Naive thymus-derived CD4-positive, alpha-beta T cell (primary cell): ENCODE measurements around the gene DEPDC5. TPM values are rescaled to one million over a fixed set of nuclear protein-coding genes. Genes with fewer than 3 reads are reported as not detected.

Source experiments
- ATAC-seq: fragments of 150-1000 bp; cut with Tn5 transposase; 2 replicates; pipeline ENCODE4 v1.10.0; 2021; ENCODE audit warnings: mild to moderate bottlenecking, moderate library complexity
- CTCF ChIA-PET: fragments of 350-600 bp; sonication (Branson Sonifier 250); formaldehyde crosslinking; loops from one replicate; lab custom pipeline; 2021; ENCODE audit warnings: antibody characterized with exemption; lab: Charles Lee
- POLR2A ChIA-PET: fragments of 350-600 bp; sonication (Branson Sonifier 250); formaldehyde crosslinking; loops from one replicate; lab custom pipeline; 2021; ENCODE audit warnings: antibody characterized with exemption, inconsistent platforms; lab: Charles Lee
- DNase-seq, 9 donors: peaks; one replicate each; pipeline versions ENCODE4 v3.0.0 to v3.0.0-alpha.2; 2020 to 2022; ENCODE audit warnings: mixed read lengths in 1 of 9
- H3K27ac ChIP-seq: one replicate; pipeline ENCODE4 v1.7.0; 2013; ENCODE audit warnings: mild to moderate bottlenecking, low read depth, low read length, moderate library complexity
- H3K27me3 ChIP-seq, 2 donors: one replicate each; pipeline ENCODE4 v1.7.0; 2013; ENCODE audit warnings: low read length in 2 of 2, mild to moderate bottlenecking in 2 of 2, moderate library complexity in 2 of 2; ENCODE audit not compliant: control insufficient read depth in 2 of 2, insufficient read depth in 2 of 2
- H3K36me3 ChIP-seq, 3 experiments: 1 replicate in 2 of 3; 2 replicates in 1 of 3; pipeline ENCODE4 v1.7.0; 2013; ENCODE audit warnings: low read length in 3 of 3, mild to moderate bottlenecking in 3 of 3, moderate library complexity in 1 of 3; ENCODE audit not compliant: insufficient read depth in 3 of 3, control insufficient read depth in 2 of 3
- H3K4me1 ChIP-seq, 2 donors: one replicate each; pipeline ENCODE4 v1.7.0; 2013; ENCODE audit warnings: low read length in 2 of 2, mild to moderate bottlenecking in 2 of 2, moderate library complexity in 1 of 2; ENCODE audit not compliant: control insufficient read depth in 2 of 2, insufficient read depth in 2 of 2
- H3K4me3 ChIP-seq: 2 replicates; pipeline ENCODE4 v1.7.0; 2013; ENCODE audit warnings: mild to moderate bottlenecking, low read length
- H3K9me3 ChIP-seq, 3 experiments: 1 replicate in 2 of 3; 2 replicates in 1 of 3; pipeline ENCODE4 v1.7.0; 2013; ENCODE audit warnings: low read length in 3 of 3; ENCODE audit not compliant: control insufficient read depth in 2 of 3
- H3K27ac Mint-ChIP-seq, 9 donors: one replicate each; pipeline ENCODE4 v1.8.0; 2020 to 2022; ENCODE audit warnings: mixed read lengths in 9 of 9, mild to moderate bottlenecking in 8 of 9, moderate library complexity in 5 of 9, inconsistent platforms in 2 of 9
- H3K27me3 Mint-ChIP-seq, 5 donors: one replicate each; pipeline ENCODE4 v1.8.0; 2021 to 2022; ENCODE audit warnings: mixed read lengths in 5 of 5, mild to moderate bottlenecking in 1 of 5
- H3K36me3 Mint-ChIP-seq, 5 donors: one replicate each; pipeline ENCODE4 v1.8.0; 2020 to 2022; ENCODE audit warnings: mixed read lengths in 5 of 5, mild to moderate bottlenecking in 3 of 5, inconsistent platforms in 1 of 5
- H3K4me1 Mint-ChIP-seq, 7 donors: one replicate each; pipeline ENCODE4 v1.8.0; 2020 to 2022; ENCODE audit warnings: mixed read lengths in 7 of 7, mild to moderate bottlenecking in 3 of 7, inconsistent platforms in 1 of 7
- H3K4me3 Mint-ChIP-seq, 10 donors: one replicate each; pipeline ENCODE4 v1.8.0; 2020 to 2022; ENCODE audit warnings: mild to moderate bottlenecking in 10 of 10, mixed read lengths in 10 of 10, moderate library complexity in 6 of 10, inconsistent platforms in 2 of 10
- H3K9me3 Mint-ChIP-seq, 11 donors: one replicate each; pipeline ENCODE4 v1.8.0; 2020 to 2022; ENCODE audit warnings: mixed read lengths in 11 of 11, mild to moderate bottlenecking in 4 of 11, inconsistent platforms in 1 of 11, moderate library complexity in 1 of 11
- intact Hi-C, 2 donors: fragments of 100-400 bp; cut with micrococcal nuclease; formaldehyde crosslinking; loops; one replicate each; pipeline ENCODE4 v1.15.1; 2023
- polyA plus RNA-seq, 2 donors: library from polyadenylated mRNA; unstranded; fragments of 300-500 nt; fragmentation: Illumina TruSeq; gene quantifications; one replicate each; pipeline ENCODE4 v1.2.3, GENCODE V29; 2021
- total RNA-seq, 6 experiments: library from RNA in 5 of 6; stranded (reverse) in 5 of 6; gene quantifications; 1 replicate in 5 of 6; 2 replicates in 1 of 6; pipeline ENCODE4 v1.2.3 and lab custom pipeline; 2021 to 2026

DEPDC5 gene
- total and polyA plus RNA-seq, 7 experiments from 2014 or later, result 5.7 to 54.1 (median 43.8) TPM

- H3K36me3 Mint-ChIP-seq, result peaks cover 0 to 8% (median 0%) of the 10 kb centered on the region in 5 donors
- Histone ChIP-seq H3K27me3 (no peaks in the 10 kb centered on the region), H3K4me3 (peak overlapping the region; percentile 92), H3K9me3 (no peaks in the 10 kb centered on the region), H3K36me3 (peaks cover 0 to 5% (median 0%) of the 10 kb centered on the region in 3 experiments), H3K27ac (peak overlapping the region; percentile 83), H3K4me1 (peaks cover 31 to 37% of the 10 kb centered on the region in 2 donors)
- DNase-seq (no peak), ATAC-seq (no peak)
- H3K4me1 Mint-ChIP-seq, result peaks cover 43 to 69% (median 66%) of the 10 kb centered on the region in 7 donors
- ChIA-PET POLR2A (interaction anchor here (1.0 to 2.9 kb wide), 5 partner anchors 74 to 404 kb away, joined by 3 to 11 read pairs (median 4); partner anchors contain the start of genes PATZ1 and PISD), CTCF (no interaction called here)
- peaks cover 0 to 3% (median 0%) of the 10 kb centered on the region in 11 donors for H3K9me3 Mint-ChIP-seq
- peak overlapping the region; percentile 87 to 97 (median 94) for H3K4me3 Mint-ChIP-seq
- H3K27me3 Mint-ChIP-seq, result peaks cover 0 to 2% (median 0%) of the 10 kb centered on the region in 5 donors
- intact Hi-C loops, result loop anchor here (1.0 to 10.0 kb wide), 20 partner anchors 73 to 1983 kb away; partner anchors contain the start of genes FBXO7 (in 2 of the 2), PATZ1 (in 2 of the 2), PES1 (in 2 of the 2) and PIK3IP1 (in 2 of the 2)
- H3K27ac Mint-ChIP-seq, result peak overlapping the region; percentile 82 to 98 (median 96)
Observed at GRCh38 chr22:31750365-31751284, 3.2 kb upstream of the DEPDC5 start.

DNA sequence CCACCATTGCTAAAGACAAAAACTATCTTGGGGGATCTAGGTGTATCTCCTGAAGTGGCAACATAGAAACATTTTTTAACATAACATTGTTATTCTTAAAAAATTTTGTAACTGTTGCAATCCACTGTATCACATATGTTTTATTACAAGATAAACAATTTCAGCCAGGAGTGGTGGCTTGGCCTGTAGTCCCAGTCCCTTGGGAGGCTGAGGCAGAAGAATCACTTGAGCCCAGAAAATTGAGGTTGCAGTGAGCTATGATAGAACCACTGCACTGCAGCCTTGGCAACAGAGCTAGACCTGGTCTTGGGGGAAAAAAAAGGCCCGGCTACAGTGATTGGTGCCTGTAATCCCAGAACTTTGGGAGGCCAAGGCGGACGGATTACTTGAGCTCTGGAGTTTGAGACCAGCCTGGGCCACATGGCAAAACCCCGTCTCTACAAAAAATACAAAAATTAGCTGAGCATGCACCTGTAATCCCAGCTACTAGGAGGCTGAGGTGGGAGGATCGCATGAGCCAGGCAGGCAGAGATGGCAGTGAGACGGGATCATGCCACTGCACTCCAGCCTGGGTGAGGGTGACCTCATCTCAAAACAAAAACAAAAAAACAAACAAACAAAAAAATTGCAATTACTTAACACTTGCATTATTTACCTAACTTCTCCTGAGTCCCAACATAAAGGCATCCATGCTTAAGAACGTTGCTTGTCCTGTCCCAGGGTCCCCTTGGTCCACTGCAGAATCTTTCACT, 1.5 kb upstream of the DEPDC5 start:
- peaks cover 0 to 3% (median 0%) of the 10 kb centered on the region in 11 donors for H3K9me3 Mint-ChIP-seq
- ChIA-PET CTCF (no interaction called here), POLR2A (interaction anchor here (0.6 to 2.9 kb wide), 10 partner anchors 7 to 1893 kb away, joined by 3 to 11 read pairs (median 4); partner anchors contain the start of gene PISD)
- intact Hi-C loops, result loop anchor here (5.0 to 10.0 kb wide), 13 partner anchors 75 to 1985 kb away; partner anchors contain the start of genes FBXO7 (in 2 of the 2), PES1 (in 2 of the 2), PIK3IP1 (in 2 of the 2) and MORC2 (in 1 of the 2)
- no peak overlapping the region for H3K4me3 ChIP-seq
- peaks cover 0 to 5% (median 0%) of the 10 kb centered on the region in 3 experiments for H3K36me3 ChIP-seq
- H3K4me1 ChIP-seq, result peaks cover 31 to 37% of the 10 kb centered on the region in 2 donors
- H3K9me3 ChIP-seq, result no peaks in the 10 kb centered on the region
- peak overlapping the region; percentile 87 for H3K27ac ChIP-seq
- ATAC-seq, result no peak
- DNase-seq, result no peak
- peaks cover 0 to 8% (median 0%) of the 10 kb centered on the region in 5 donors for H3K36me3 Mint-ChIP-seq
- peaks cover 0 to 2% (median 0%) of the 10 kb centered on the region in 5 donors for H3K27me3 Mint-ChIP-seq
- H3K27me3 ChIP-seq, result no peaks in the 10 kb centered on the region
- peak overlapping the region in 7 of 10 donors; percentile 37 to 96 (median 92) for H3K4me3 Mint-ChIP-seq
- H3K4me1 Mint-ChIP-seq, result peaks cover 42 to 64% (median 58%) of the 10 kb centered on the region in 7 donors
- H3K27ac Mint-ChIP-seq, result peak overlapping the region; percentile 16 to 100 (median 98)

GRCh38 chr22:31753005-31753633, 700 bp upstream of the DEPDC5 start:
- Mint-ChIP-seq H3K27me3 (peaks cover 0 to 2% (median 0%) of the 10 kb centered on the region in 5 donors), H3K9me3 (peaks cover 0 to 3% (median 0%) of the 10 kb centered on the region in 11 donors), H3K36me3 (peaks cover 0 to 1% (median 0%) of the 10 kb centered on the region in 5 donors), H3K4me1 (peaks cover 33 to 56% (median 50%) of the 10 kb centered on the region in 7 donors), H3K27ac (peak overlapping the region; percentile 96 to 100 (median 98)), H3K4me3 (peak overlapping the region; percentile 83 to 96 (median 93))
- no peaks in the 10 kb centered on the region for H3K27me3 ChIP-seq
- ChIA-PET CTCF (no interaction called here), POLR2A (interaction anchor here (0.6 to 2.9 kb wide), 8 partner anchors 8 to 723 kb away, joined by 3 to 11 read pairs (median 6); partner anchors contain the start of genes PISD and SFI1)
- intact Hi-C loops, result loop anchor here (1.0 to 10.0 kb wide), 15 partner anchors 76 to 1986 kb away; partner anchors contain the start of genes FBXO7 (in 2 of the 2), PES1 (in 2 of the 2), PIK3IP1 (in 2 of the 2) and MORC2 (in 1 of the 2)
- no peak for ATAC-seq
- peaks cover 0 to 7% (median 0%) of the 10 kb centered on the region in 3 experiments for H3K36me3 ChIP-seq
- H3K27ac ChIP-seq, result peak overlapping the region; percentile 87
- no peaks in the 10 kb centered on the region for H3K9me3 ChIP-seq
- peaks cover 31 to 32% of the 10 kb centered on the region in 2 donors for H3K4me1 ChIP-seq
- H3K4me3 ChIP-seq, result peak overlapping the region; percentile 65
- peak in 2 of 9 donors; percentile 11 to 27 for DNase-seq

DNA sequence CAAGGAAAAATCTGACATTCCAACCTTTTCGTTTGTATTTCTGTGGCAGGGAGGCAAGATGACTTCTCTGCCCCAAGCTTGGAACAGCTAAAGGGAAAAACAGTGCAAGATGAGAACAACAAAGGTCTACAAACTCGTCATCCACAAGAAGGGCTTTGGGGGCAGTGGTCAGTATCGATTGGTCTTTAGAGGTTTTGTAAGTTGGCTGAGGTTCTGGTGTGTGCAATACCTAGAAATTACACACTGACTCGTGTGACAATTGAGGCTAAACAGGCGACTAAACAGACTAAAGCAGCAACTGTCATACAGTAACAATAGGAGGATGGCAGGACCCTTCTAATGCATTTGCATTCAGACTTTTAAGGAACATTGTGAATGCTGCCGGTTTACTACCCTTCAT, 994 bp downstream of the DEPDC5 start:
- ChIA-PET POLR2A (interaction anchor here (0.5 to 0.9 kb wide), 2 partner anchors 16 to 477 kb away, joined by 3 to 4 read pairs; no protein-coding TSS in a partner anchor), CTCF (interaction anchor here (0.7 kb wide), 1 partner anchor 84 kb away, joined by 5 read pairs; no protein-coding TSS in a partner anchor)
- H3K4me3 ChIP-seq, result peak overlapping the region; percentile 65
- peak overlapping the region; percentile 83 to 96 (median 93) for H3K4me3 Mint-ChIP-seq
- H3K4me1 Mint-ChIP-seq, result peaks cover 21 to 41% (median 38%) of the 10 kb centered on the region in 7 donors
- H3K27me3 ChIP-seq, result no peaks in the 10 kb centered on the region
- intact Hi-C loops, result loop anchor here (1.0 to 10.0 kb wide), 14 partner anchors 78 to 1988 kb away; partner anchors contain the start of genes FBXO7 (in 2 of the 2), PES1 (in 2 of the 2), PIK3IP1 (in 2 of the 2) and DRG1 (in 1 of the 2)
- peaks cover 0 to 3% (median 0%) of the 10 kb centered on the region in 11 donors for H3K9me3 Mint-ChIP-seq
- H3K36me3 ChIP-seq, result peaks cover 0 to 11% (median 4%) of the 10 kb centered on the region in 3 experiments
- H3K27me3 Mint-ChIP-seq, result peaks cover 0 to 2% (median 0%) of the 10 kb centered on the region in 5 donors
- no peaks in the 10 kb centered on the region for H3K9me3 ChIP-seq
- ATAC-seq (no peak), DNase-seq (no peak)
- peak overlapping the region; percentile 87 for H3K27ac ChIP-seq
- H3K27ac Mint-ChIP-seq, result peak overlapping the region; percentile 94 to 100 (median 98)
- peaks cover 0 to 4% (median 0%) of the 10 kb centered on the region in 5 donors for H3K36me3 Mint-ChIP-seq
- peaks cover 20 to 22% of the 10 kb centered on the region in 2 donors for H3K4me1 ChIP-seq

DNA sequence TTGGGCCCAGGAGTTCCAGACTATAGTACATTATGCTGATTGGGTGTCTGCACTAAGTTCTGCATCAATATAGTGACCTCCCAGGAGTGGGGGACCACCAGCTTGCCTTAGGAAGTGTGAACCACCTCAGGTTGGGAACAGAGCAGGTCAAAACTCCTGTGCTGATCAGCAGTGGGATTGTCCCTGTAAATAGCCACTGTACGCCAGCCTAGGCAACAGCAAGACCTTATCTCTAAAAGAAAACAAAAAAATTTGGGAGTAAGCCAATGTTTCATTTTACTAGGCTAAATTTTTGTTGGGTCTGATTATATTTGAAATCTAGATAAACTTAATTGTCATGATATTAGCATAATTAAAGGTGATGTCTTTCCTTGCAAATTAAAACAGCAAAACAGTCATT, 3.4 kb downstream of the DEPDC5 start:
- peaks cover 15 to 17% of the 10 kb centered on the region in 2 donors for H3K4me1 ChIP-seq
- Mint-ChIP-seq H3K36me3 (peaks cover 4 to 13% (median 8%) of the 10 kb centered on the region in 5 donors), H3K4me3 (no peak overlapping the region), H3K27me3 (no peaks in the 10 kb centered on the region), H3K9me3 (no peaks in the 10 kb centered on the region), H3K4me1 (peaks cover 14 to 30% (median 27%) of the 10 kb centered on the region in 7 donors), H3K27ac (peak overlapping the region in 1 of 9 donors; percentile 51)
- DNase-seq (no peak), ATAC-seq (no peak)
- no peaks in the 10 kb centered on the region for H3K27me3 ChIP-seq
- H3K36me3 ChIP-seq, result peaks cover 0 to 28% (median 4%) of the 10 kb centered on the region in 3 experiments
- no peak overlapping the region for H3K27ac ChIP-seq
- no peak overlapping the region for H3K4me3 ChIP-seq
- ChIA-PET CTCF (no interaction called here), POLR2A (interaction anchor here (1.0 kb wide), 1 partner anchor 80 kb away, joined by 4 read pairs; no protein-coding TSS in a partner anchor)
- H3K9me3 ChIP-seq, result no peaks in the 10 kb centered on the region
- intact Hi-C loops, result loop anchor here in 1 of 2 donors (10.0 kb wide), 2 partner anchors 672 to 718 kb away; partner anchors contain the start of genes FBXO7 and SMTN
